OCI-LY3 (cell line): Measurements from ENCODE around the gene SPNS2.

ENCODE experiments used
- CTCF ChIP-seq: fragments of 200-600, 300-600 bp; sonication (generic); IDR thresholded peaks from 2 replicates; pipeline ENCODE4 v1.5.1; 2014; ENCODE audit warnings: antibody characterized with exemption, low read length, low read depth
- EZH2phosphoT487 ChIP-seq: fragments of 200-600 bp; shearing (Covaris generic); IDR thresholded peaks from 2 replicates; pipeline ENCODE4 v1.6.1; 2018; ENCODE audit warnings: antibody characterized with exemption, mixed run types, low read depth

GRCh38 chr17:4488989-4489595 lies 9.6 kb upstream of the SPNS2 start:
- TF ChIP-seq CTCF, result no peak
- TF ChIP-seq EZH2phosphoT487, result no peak
